Endothelial cell of umbilical vein (primary cell): ENCODE data around the gene CELA3B. TPM values are rescaled to one million over a fixed set of nuclear protein-coding genes. Genes with fewer than 3 reads are reported as not detected.

ENCODE experiments used
- BruUV-seq: library from RNA; stranded (reverse); fragments of 400-500 nt; replicated peaks from 2 replicates; lab custom pipeline; 2021; lab: Mats Ljungman, UMichigan
- CTCF ChIA-PET: fragments of 300-600, 350-600 bp; sonication (Branson Sonifier 250); formaldehyde crosslinking; loops from one replicate; lab custom pipeline; 2021; ENCODE audit warnings: antibody characterized with exemption, inconsistent platforms; lab: Charles Lee
- POLR2A ChIA-PET: fragments of 300-600, 350-600 bp; sonication (Branson Sonifier 250); formaldehyde crosslinking; loops from one replicate; lab custom pipeline; 2021; ENCODE audit warnings: antibody characterized with exemption, inconsistent platforms; lab: Charles Lee
- DNase-seq: peaks from one replicate; pipeline ENCODE4 v3.0.0-alpha.2; 2011; ENCODE audit warnings: low read depth, low spot score
- FAIRE-seq: peaks from 2 replicates; lab custom pipeline; 2011; peaks lifted over from hg19 to GRCh38; lab: Jason Lieb, UNC
- H2AFZ ChIP-seq: 2 replicates; pipeline ENCODE4 v1.6.0; 2012; ENCODE audit warnings: low read depth, low read length, control low read depth, inconsistent platforms
- H3K27ac ChIP-seq: 2 replicates; pipeline ENCODE4 v1.5.1; 2011; ENCODE audit warnings: low read depth, mild to moderate bottlenecking, control low read depth, low read length, moderate library complexity; ENCODE audit not compliant: insufficient read depth
- H3K27me3 ChIP-seq, 2 experiments: 2 replicates each; pipeline versions ENCODE4 v1.6.0 to v1.6.1; 2011; ENCODE audit warnings: low read length in 2 of 2, mixed read lengths in 1 of 2; ENCODE audit not compliant: control insufficient read depth in 2 of 2, insufficient read depth in 2 of 2
- H3K36me3 ChIP-seq, 2 experiments: 2 replicates in 1 of 2; 3 replicates in 1 of 2; pipeline ENCODE4 v1.5.1; 2011; ENCODE audit warnings: low read length in 2 of 2, mild to moderate bottlenecking in 1 of 2, moderate library complexity in 1 of 2; ENCODE audit not compliant: control insufficient read depth in 2 of 2, insufficient read depth in 2 of 2; ENCODE audit errors: extremely low read depth in 1 of 2
- H3K4me1 ChIP-seq: 3 replicates; pipeline ENCODE4 v1.5.1; 2011; ENCODE audit warnings: mild to moderate bottlenecking, low read length; ENCODE audit not compliant: control insufficient read depth, insufficient read depth; ENCODE audit errors: extremely low read depth
- H3K4me2 ChIP-seq: 2 replicates; pipeline ENCODE4 v1.6.1; 2011; ENCODE audit warnings: low read length, control low read depth, mixed read lengths; ENCODE audit not compliant: insufficient read depth
- H3K4me3 ChIP-seq, 3 experiments: fragments of 200-600 bp in 1 of 3; sonication (generic), shearing (Covaris generic) in 1 of 3; replicated peaks in 1 of 3; 2 replicates each; pipeline ENCODE4 v1.5.1; 2011 to 2016; ENCODE audit warnings: control low read depth in 3 of 3, low read length in 3 of 3, mild to moderate bottlenecking in 2 of 3, inconsistent platforms in 1 of 3, low read depth in 1 of 3, moderate library complexity in 1 of 3; ENCODE audit not compliant: insufficient read depth in 1 of 3
- H3K79me2 ChIP-seq: 2 replicates; pipeline ENCODE4 v1.6.0; 2012; ENCODE audit warnings: low read length, inconsistent platforms; ENCODE audit not compliant: control insufficient read depth, insufficient read depth
- H3K9ac ChIP-seq: replicated peaks from 2 replicates; pipeline ENCODE3; 2011; ENCODE audit warnings: low read length, control low read depth; ENCODE audit not compliant: insufficient read depth; ENCODE audit errors: extremely low read depth
- H3K9me1 ChIP-seq: replicated peaks from 3 replicates; pipeline ENCODE4 v1.6.0; 2011; ENCODE audit warnings: mild to moderate bottlenecking, low read length; ENCODE audit not compliant: control insufficient read depth, insufficient read depth; ENCODE audit errors: extremely low read depth
- H3K9me3 ChIP-seq: replicated peaks from 2 replicates; pipeline ENCODE4 v1.5.1; 2012; ENCODE audit warnings: low read length, inconsistent platforms; ENCODE audit not compliant: control insufficient read depth, insufficient read depth
- H4K20me1 ChIP-seq: replicated peaks from 2 replicates; pipeline ENCODE3; 2011; ENCODE audit warnings: mild to moderate bottlenecking, low read length; ENCODE audit not compliant: control insufficient read depth, insufficient read depth; ENCODE audit errors: extremely low read depth
- FOS ChIP-seq: IDR thresholded peaks from 2 replicates; pipeline ENCODE4 v1.6.1; 2011; ENCODE audit warnings: mild to moderate bottlenecking, low read length, moderate library complexity, borderline replicate concordance; ENCODE audit not compliant: insufficient read depth
- GATA2 ChIP-seq: IDR thresholded peaks from 2 replicates; pipeline ENCODE4 v1.7.0; 2011; ENCODE audit warnings: low read depth, mild to moderate bottlenecking, moderate library complexity, mixed read lengths, low read length; ENCODE audit not compliant: insufficient read length, insufficient read depth
- dilution Hi-C: fragments of 300-500 bp; cut with MboI; formaldehyde crosslinking; loops from one replicate; pipeline ENCODE4 v1.15.0; 2019; ENCODE audit warnings: low sequenced_read_pairs; ENCODE audit not compliant: extremely low pct_ligation_motif_present
- intact Hi-C: fragments of 100-400 bp; cut with micrococcal nuclease; formaldehyde crosslinking; loops from one replicate; pipeline ENCODE4 v1.10.0; 2022
- polyA plus RNA-seq, 4 experiments: library from polyadenylated mRNA; depleted of rRNA in 3 of 4; stranded (reverse) in 3 of 4; unstranded in 1 of 4; fragments of >200 nt; gene quantifications; 2 replicates each; pipeline versions ENCODE4 v1.2.1 to v1.2.3, GENCODE V29; 2011 to 2012; ENCODE audit warnings: missing spikeins in 1 of 4
- total RNA-seq: library from RNA; stranded (reverse); gene quantifications from 2 replicates; pipeline ENCODE4 v1.2.3, GENCODE V29; 2021
- TF ChIP-seq, protein P1 (sequence below), 2 donors: IDR thresholded peaks; 1 replicate in 1 of 2; 2 replicates in 1 of 2; pipeline ENCODE4 v1.5.1; 2011; ENCODE audit warnings: low read length in 2 of 2, mild to moderate bottlenecking in 2 of 2, moderate library complexity in 2 of 2, control low read depth in 1 of 2, inconsistent platforms in 1 of 2, low read depth in 1 of 2; ENCODE audit not compliant: insufficient read depth in 1 of 2; ENCODE audit errors: extremely low read depth in 1 of 2

Gene CELA3B
- total and polyA plus RNA-seq, 2 donors (not counting 3 experiments of a cell fraction or from before 2014, with no cell fraction given): 0.32 TPM; not detected in 1

- Histone ChIP-seq H3K36me3 (no peaks in the 10 kb centered on the region), H3K4me2 (no peak overlapping the region), H3K27ac (no peak overlapping the region), H3K4me1 (peaks cover 25% of the 10 kb centered on the region), H3K4me3 (no peak overlapping the region), H2AFZ (no peak overlapping the region), H3K9ac (no peak overlapping the region), H3K9me3 (no peaks in the 10 kb centered on the region), H3K27me3 (no peaks in the 10 kb centered on the region), H3K79me2 (no peaks in the 10 kb centered on the region), H3K9me1 (no peaks in the 10 kb centered on the region), H4K20me1 (no peaks in the 10 kb centered on the region)
- intact Hi-C loops (no loop called here), dilution Hi-C loops (no loop called here)
- TF ChIP-seq, protein P1, sequence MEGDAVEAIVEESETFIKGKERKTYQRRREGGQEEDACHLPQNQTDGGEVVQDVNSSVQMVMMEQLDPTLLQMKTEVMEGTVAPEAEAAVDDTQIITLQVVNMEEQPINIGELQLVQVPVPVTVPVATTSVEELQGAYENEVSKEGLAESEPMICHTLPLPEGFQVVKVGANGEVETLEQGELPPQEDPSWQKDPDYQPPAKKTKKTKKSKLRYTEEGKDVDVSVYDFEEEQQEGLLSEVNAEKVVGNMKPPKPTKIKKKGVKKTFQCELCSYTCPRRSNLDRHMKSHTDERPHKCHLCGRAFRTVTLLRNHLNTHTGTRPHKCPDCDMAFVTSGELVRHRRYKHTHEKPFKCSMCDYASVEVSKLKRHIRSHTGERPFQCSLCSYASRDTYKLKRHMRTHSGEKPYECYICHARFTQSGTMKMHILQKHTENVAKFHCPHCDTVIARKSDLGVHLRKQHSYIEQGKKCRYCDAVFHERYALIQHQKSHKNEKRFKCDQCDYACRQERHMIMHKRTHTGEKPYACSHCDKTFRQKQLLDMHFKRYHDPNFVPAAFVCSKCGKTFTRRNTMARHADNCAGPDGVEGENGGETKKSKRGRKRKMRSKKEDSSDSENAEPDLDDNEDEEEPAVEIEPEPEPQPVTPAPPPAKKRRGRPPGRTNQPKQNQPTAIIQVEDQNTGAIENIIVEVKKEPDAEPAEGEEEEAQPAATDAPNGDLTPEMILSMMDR (IDR thresholded peaks at IDR 0.05; ENCODE audit: extremely low read depth in 1 of 2, insufficient read depth in 1 of 2, low read depth in 1 of 2, low read length in 2 of 2): no peak
- no peak for TF ChIP-seq GATA2
- no peak for TF ChIP-seq FOS
- FAIRE-seq (no peak), DNase-seq (no peak)
- no TSS peak for BruUV-seq
- CTCF ChIA-PET: interaction anchor here (1.0 to 1.5 kb wide), 4 partner anchors 8 to 53 kb away, joined by 3 to 4 read pairs (median 3); no protein-coding TSS in a partner anchor
- POLR2A ChIA-PET: interaction anchor here (1.0 kb wide), 1 partner anchor 8 kb away, joined by 3 read pairs; no protein-coding TSS in a partner anchor
Measured at GRCh38 chr1:21952786-21953520, 23.9 kb upstream of the CELA3B start.
